ENCODE results near the gene RPP25L. TPM values are rescaled to one million over a fixed set of nuclear protein-coding genes. Genes with fewer than 3 reads are reported as not detected.

RPP25L gene
- total and polyA plus RNA-seq, 10 of the 15 experiments (the other 5 are each of a cell fraction or from before 2014, with no cell fraction given), result 7.7 to 30.2 (median 16.8) TPM

GRCh38 chr9:34620061-34620994 is 8.4 kb upstream of the RPP25L start, which contains the start of gene DCTN3 (continued):
- TF ChIP-seq NRF1 (conservative IDR thresholded peaks at IDR 0.05; ENCODE audit: low read depth, low read length) (no peak), ZZZ3 (IDR thresholded peaks at IDR 0.05; ENCODE audit: control insufficient read depth, insufficient read length, low read depth) (no peak), YBX1 (IDR thresholded peaks at IDR 0.05) (no peak), CEBPZ (IDR thresholded peaks at IDR 0.05; ENCODE audit: low read depth, low read length) (no peak)

GRCh38 chr9:34615132-34615531 is 3.2 kb upstream of the RPP25L start:
- H3K4me3 ChIP-seq, result no peak overlapping the region
- H3K27me3 ChIP-seq (replicated peaks in 1 of 2; ENCODE audit: control insufficient read depth in 2 of 2, insufficient read depth in 2 of 2, low read length in 1 of 2), result no peaks in the 10 kb centered on the region
- ChIA-PET SMC1A (ENCODE audit: uncharacterized antibody, unreplicated experiment) (interaction anchor here (1.3 to 1.5 kb wide), 2 partner anchors 20 to 22 kb away, joined by 5 read pairs; partner anchors contain the start of gene SIGMAR1), POLR2A (interaction anchor here (0.7 kb wide), 1 partner anchor 323 kb away, joined by 3 read pairs; no protein-coding TSS in a partner anchor), RAD21 (ENCODE audit: unreplicated experiment) (no interaction called here), CTCF (interaction anchor here (0.7 to 5.6 kb wide), 5 partner anchors 10 to 369 kb away, joined by 3 to 118 read pairs (median 6); partner anchors contain the start of genes GALT and SIGMAR1)
- no peak for DNase-seq (ENCODE audit: low read depth, low spot score)
- no peak overlapping the region for H3K27ac ChIP-seq (ENCODE audit: control insufficient read depth, insufficient read depth)
- TF ChIP-seq TCF3 (IDR thresholded peaks at IDR 0.05; ENCODE audit: borderline replicate concordance, insufficient read depth, low read depth, low read length) (no peak), BRCA1 (IDR thresholded peaks at IDR 0.05; ENCODE audit: low read depth, low read length) (no peak), TCF7 (IDR thresholded peaks at IDR 0.05; ENCODE audit: borderline replicate concordance) (no peak), SMC3 (IDR thresholded peaks at IDR 0.05; ENCODE audit: borderline replicate concordance, low read length) (no peak), USF2 (IDR thresholded peaks at IDR 0.05; ENCODE audit: borderline replicate concordance, low read depth, low read length) (no peak), RUNX3 (IDR thresholded peaks at IDR 0.05; ENCODE audit: low read length) (no peak), MTA2 (IDR thresholded peaks at IDR 0.05; ENCODE audit: low read depth) (no peak), IKZF2 (IDR thresholded peaks at IDR 0.05) (no peak), IRF4 (IDR thresholded peaks at IDR 0.05; ENCODE audit: low read depth, low read length) (no peak), POU2F2 (IDR thresholded peaks at IDR 0.05; ENCODE audit: borderline replicate concordance, low read depth, low read length) (no peak), SIN3A (IDR thresholded peaks at IDR 0.05; ENCODE audit: low read depth, low read length) (no peak), FOXK2 (IDR thresholded peaks at IDR 0.05) (no peak), TAF1 (IDR thresholded peaks at IDR 0.05; ENCODE audit: borderline replicate concordance, low read depth, low read length) (no peak), ZNF207 (IDR thresholded peaks at IDR 0.05; ENCODE audit: borderline replicate concordance) (no peak)
- no peaks in the 10 kb centered on the region; the same call in 2 of the 3 replicates for H3K9me3 ChIP-seq (replicated peaks; ENCODE audit: control insufficient read depth, insufficient read depth, low read length)
- BruUV-seq (replicated peaks), result no TSS peak
- no peak for FAIRE-seq
- H3K4me2 ChIP-seq (ENCODE audit: control insufficient read depth, insufficient read depth), result no peak overlapping the region
- peaks cover 8% of the 10 kb centered on the region for H3K79me2 ChIP-seq (ENCODE audit: control insufficient read depth, insufficient read depth, low read length)
- intact Hi-C loops (cut with micrococcal nuclease; ENCODE audit: unreplicated experiment) (loop anchor here (2.0 kb wide), 1 partner anchor 86 kb away; no protein-coding TSS in a partner anchor), in situ Hi-C loops (cut with MboI) (no loop called here)
- 86% methylated on average over 2 of the region's 2 CpGs for WGBS (ENCODE audit: insufficient coverage, insufficient replicate concordance, low lambda C conversion rate, missing lambda C conversion rate)
- H3K4me1 ChIP-seq (ENCODE audit: control insufficient read depth, insufficient read depth, low read length), result peaks cover 11% of the 10 kb centered on the region
- no peak overlapping the region for H3K9ac ChIP-seq (ENCODE audit: control insufficient read depth, insufficient read depth, low read length)
- no peak for ATAC-seq
- no peaks in the 10 kb centered on the region for H4K20me1 ChIP-seq (ENCODE audit: control insufficient read depth, insufficient read depth)
- no peak overlapping the region for H2AFZ ChIP-seq (ENCODE audit: control insufficient read depth, low read depth, low read length)
- H3K36me3 ChIP-seq (ENCODE audit: control insufficient read depth in 2 of 2, insufficient read depth in 2 of 2, low read length in 1 of 2), result peaks cover 4% of the 10 kb centered on the region in 2 experiments; a peak in 2 of 4 replicates

All from GM12878 (cell line).